Transverse colon (tissue), 4 donors: ENCODE measurements around the gene FOXD2.

Experiments used
- EP300 ChIP-seq: sonication (generic); formaldehyde crosslinking; IDR thresholded peaks from one replicate; pipeline ENCODE4 v1.6.1; 2017; ENCODE audit warnings: antibody characterized with exemption, low read depth
- POLR2AphosphoS5 ChIP-seq, 3 donors: sonication (generic); formaldehyde crosslinking; IDR thresholded peaks; one replicate each; pipeline ENCODE4 v1.6.1; 2016; ENCODE audit warnings: antibody characterized with exemption in 3 of 3
- TF ChIP-seq, protein P1 (sequence below), 5 experiments: fragments of 200-600 bp in 3 of 5; fragments of 450-650 bp in 2 of 5; sonication (generic) in 3 of 5; IDR thresholded peaks; 1 replicate in 2 of 5; 2 replicates in 3 of 5; pipeline ENCODE4 v1.5.1; 2016 to 2017; ENCODE audit warnings: antibody characterized with exemption in 5 of 5, inconsistent platforms in 3 of 5, mild to moderate bottlenecking in 2 of 5, moderate library complexity in 1 of 5

DNA sequence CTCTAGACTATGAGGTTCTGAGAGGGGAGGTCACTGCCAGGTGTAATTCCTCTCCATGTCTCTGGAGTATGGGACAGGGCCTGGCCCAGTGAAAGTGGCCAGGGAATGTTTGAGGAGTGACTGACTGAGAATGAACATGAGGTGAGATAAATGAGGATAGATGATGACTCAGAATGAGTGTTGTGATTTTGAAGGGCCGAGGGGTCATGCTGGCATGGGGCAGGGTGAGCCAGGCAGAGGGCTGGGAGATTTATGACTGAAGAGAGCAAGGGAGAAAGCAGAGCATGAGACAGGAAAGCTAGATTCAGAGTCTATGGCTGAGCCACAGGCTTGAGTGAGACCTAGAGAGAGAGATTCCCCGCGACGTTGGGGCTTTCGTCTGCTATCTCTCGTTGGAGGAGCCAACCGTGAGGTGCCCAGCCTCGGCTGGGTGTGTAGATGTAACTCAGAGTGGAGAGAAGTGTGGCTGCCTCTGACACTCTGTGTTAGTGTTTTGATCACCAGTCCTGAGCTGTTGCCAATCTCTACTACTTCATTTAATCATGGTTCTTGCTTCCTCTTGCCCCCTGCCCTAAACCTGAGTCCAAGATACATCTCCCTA is 50.1 kb downstream of the FOXD2 start:
- TF ChIP-seq, protein P1, sequence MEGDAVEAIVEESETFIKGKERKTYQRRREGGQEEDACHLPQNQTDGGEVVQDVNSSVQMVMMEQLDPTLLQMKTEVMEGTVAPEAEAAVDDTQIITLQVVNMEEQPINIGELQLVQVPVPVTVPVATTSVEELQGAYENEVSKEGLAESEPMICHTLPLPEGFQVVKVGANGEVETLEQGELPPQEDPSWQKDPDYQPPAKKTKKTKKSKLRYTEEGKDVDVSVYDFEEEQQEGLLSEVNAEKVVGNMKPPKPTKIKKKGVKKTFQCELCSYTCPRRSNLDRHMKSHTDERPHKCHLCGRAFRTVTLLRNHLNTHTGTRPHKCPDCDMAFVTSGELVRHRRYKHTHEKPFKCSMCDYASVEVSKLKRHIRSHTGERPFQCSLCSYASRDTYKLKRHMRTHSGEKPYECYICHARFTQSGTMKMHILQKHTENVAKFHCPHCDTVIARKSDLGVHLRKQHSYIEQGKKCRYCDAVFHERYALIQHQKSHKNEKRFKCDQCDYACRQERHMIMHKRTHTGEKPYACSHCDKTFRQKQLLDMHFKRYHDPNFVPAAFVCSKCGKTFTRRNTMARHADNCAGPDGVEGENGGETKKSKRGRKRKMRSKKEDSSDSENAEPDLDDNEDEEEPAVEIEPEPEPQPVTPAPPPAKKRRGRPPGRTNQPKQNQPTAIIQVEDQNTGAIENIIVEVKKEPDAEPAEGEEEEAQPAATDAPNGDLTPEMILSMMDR (IDR thresholded peaks at IDR 0.05): no peak
- no peak for TF ChIP-seq EP300
- TF ChIP-seq POLR2AphosphoS5 (IDR thresholded peaks at IDR 0.05): no peak
